HepG2 (cell line): Measurements from ENCODE around the gene PGP. TPM values are rescaled to one million over a fixed set of nuclear protein-coding genes. Genes with fewer than 3 reads are reported as not detected.

Experiments
- ARNTL ChIP-seq: sonication (generic); formaldehyde crosslinking; IDR thresholded peaks from 2 replicates; pipeline ENCODE4 v1.4.0; 2020; ENCODE audit warnings: mild to moderate bottlenecking, missing genetic modification reagents
- IRF2 ChIP-seq: IDR thresholded peaks from 2 replicates; pipeline ENCODE4 v1.6.1; 2018; ENCODE audit warnings: missing genetic modification reagents, missing compliant biosample characterization
- RBM22 ChIP-seq: fragments of 200-400 bp; formaldehyde crosslinking; optimal IDR thresholded peaks from 2 replicates; pipeline ENCODE3; 2017; ENCODE audit warnings: mild to moderate bottlenecking, low read length, moderate library complexity
- RFXAP ChIP-seq: sonication (generic); formaldehyde crosslinking; IDR thresholded peaks from 2 replicates; pipeline ENCODE4 v1.4.0; 2020; ENCODE audit warnings: missing genetic modification reagents, borderline replicate concordance
- TBL1XR1 ChIP-seq: fragments of 150-350 bp; IDR thresholded peaks from 2 replicates; pipeline ENCODE4 v1.6.1; 2014; ENCODE audit warnings: borderline replicate concordance, low read length; ENCODE audit not compliant: partially characterized antibody
- YY1 ChIP-seq: IDR thresholded peaks from 2 replicates; pipeline ENCODE4 v1.6.1; 2011; ENCODE audit warnings: low read length, low read depth, moderate library complexity, mild to moderate bottlenecking; ENCODE audit not compliant: insufficient read depth, insufficient replicate concordance
- ZFP36 ChIP-seq: fragments of 150-350 bp; IDR thresholded peaks from 2 replicates; pipeline ENCODE4 v1.6.1; 2018; ENCODE audit warnings: borderline replicate concordance, low read length, low read depth; ENCODE audit not compliant: partially characterized antibody
- ZIK1 ChIP-seq: sonication (generic); formaldehyde crosslinking; IDR thresholded peaks from 2 replicates; pipeline ENCODE4 v1.5.0; 2020; ENCODE audit warnings: mild to moderate bottlenecking, low read depth, missing genetic modification reagents, borderline replicate concordance
- ZNF24 ChIP-seq: fragments of 450-650 bp; IDR thresholded peaks from 2 replicates; pipeline ENCODE4 v1.6.1; 2017; ENCODE audit warnings: antibody characterized with exemption, mild to moderate bottlenecking
- ZNF263 ChIP-seq: sonication (generic); formaldehyde crosslinking; IDR thresholded peaks from 2 replicates; pipeline ENCODE4 v1.4.0; 2020; ENCODE audit warnings: missing genetic modification reagents
- ZNF33A ChIP-seq: sonication (generic); formaldehyde crosslinking; IDR thresholded peaks from 2 replicates; pipeline ENCODE4 v1.5.1; 2020; ENCODE audit warnings: missing genetic modification reagents, mild to moderate bottlenecking, moderate library complexity, borderline replicate concordance
- ZNF546 ChIP-seq: sonication (generic); formaldehyde crosslinking; conservative IDR thresholded peaks from 2 replicates; pipeline ENCODE4 v1.8.1; 2023; ENCODE audit warnings: mild to moderate bottlenecking, missing genetic modification reagents
- ZNF547 ChIP-seq: sonication (generic); formaldehyde crosslinking; IDR thresholded peaks from 2 replicates; pipeline ENCODE4 v1.5.1; 2020; ENCODE audit warnings: mild to moderate bottlenecking, missing genetic modification reagents
- ZNF589 ChIP-seq: sonication (generic); formaldehyde crosslinking; conservative IDR thresholded peaks from 2 replicates; pipeline ENCODE4 v1.8.0; 2022; ENCODE audit warnings: mild to moderate bottlenecking, moderate library complexity, missing genetic modification reagents
- ZNF724P ChIP-seq: sonication (generic); formaldehyde crosslinking; IDR thresholded peaks from 2 replicates; pipeline ENCODE4 v1.8.0; 2022; ENCODE audit warnings: missing genetic modification reagents, borderline replicate concordance
- ZNF792 ChIP-seq: IDR thresholded peaks from 2 replicates; pipeline ENCODE4 v1.6.1; 2016
- polyA plus RNA-seq, 8 experiments: library from polyadenylated mRNA; depleted of rRNA in 3 of 8; stranded (reverse) in 7 of 8; unstranded in 1 of 8; fragments of >200 nt; fragmentation: Illumina TruSeq in 4 of 8; extraction: Trizol in 4 of 8; gene quantifications; 2 replicates each; pipeline versions ENCODE4 v1.2.1 to v1.2.3, GENCODE V29; 2011 to 2016; ENCODE audit warnings: low read depth in 4 of 8, missing spikeins in 1 of 8, mixed read lengths in 1 of 8; ENCODE audit not compliant: insufficient read depth in 1 of 8
- total RNA-seq, 5 experiments: library from RNA; depleted of rRNA; stranded (reverse); fragments of >200 nt; fragmentation: Illumina TruSeq; extraction: Trizol; gene quantifications; 2 replicates each; pipeline ENCODE4 v1.2.3, GENCODE V29; 2016; ENCODE audit warnings: low read depth in 1 of 5
- TF ChIP-seq, protein P1 (sequence below): sonication (generic); formaldehyde crosslinking; IDR thresholded peaks from 2 replicates; pipeline ENCODE4 v1.4.0; 2020; ENCODE audit warnings: missing genetic modification reagents
- TF ChIP-seq, protein P2 (sequence below): sonication (generic); formaldehyde crosslinking; IDR thresholded peaks from 2 replicates; pipeline ENCODE4 v1.4.0; 2020; ENCODE audit warnings: low read depth, missing genetic modification reagents

The PGP gene
- total and polyA plus RNA-seq, 2 of the 13 experiments (the other 11 are each of a cell fraction or from before 2014, with no cell fraction given): 7.3 to 18.3 TPM

DNA sequence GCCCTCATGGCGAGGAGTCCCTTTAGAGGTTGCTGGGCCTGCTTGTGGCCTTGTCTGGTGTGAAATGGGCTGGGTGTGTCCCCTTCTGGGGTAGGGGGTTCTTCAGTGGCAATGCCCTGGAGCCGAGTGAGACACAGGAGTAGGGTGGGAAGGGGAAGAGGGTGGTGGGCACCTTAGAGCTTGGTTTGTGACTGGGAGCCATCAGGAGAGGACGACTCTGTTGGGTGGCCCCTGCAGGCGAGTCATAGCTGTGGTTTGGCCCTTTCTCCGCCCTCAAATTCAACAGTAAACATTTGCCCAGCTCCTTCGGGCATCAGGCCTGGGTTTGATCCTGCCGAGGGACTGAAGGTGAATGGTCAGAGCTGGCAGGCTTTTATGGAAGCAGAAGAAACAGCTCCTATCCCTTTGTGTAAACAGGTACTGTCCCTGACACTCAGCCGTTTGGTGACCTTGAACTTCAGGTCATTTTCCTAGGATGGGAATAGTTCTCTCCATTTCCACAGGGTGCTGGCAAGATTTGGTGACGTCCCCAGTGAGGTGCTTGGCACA, 11.7 kb upstream of the PGP start (continued):
- TF ChIP-seq, protein P1, sequence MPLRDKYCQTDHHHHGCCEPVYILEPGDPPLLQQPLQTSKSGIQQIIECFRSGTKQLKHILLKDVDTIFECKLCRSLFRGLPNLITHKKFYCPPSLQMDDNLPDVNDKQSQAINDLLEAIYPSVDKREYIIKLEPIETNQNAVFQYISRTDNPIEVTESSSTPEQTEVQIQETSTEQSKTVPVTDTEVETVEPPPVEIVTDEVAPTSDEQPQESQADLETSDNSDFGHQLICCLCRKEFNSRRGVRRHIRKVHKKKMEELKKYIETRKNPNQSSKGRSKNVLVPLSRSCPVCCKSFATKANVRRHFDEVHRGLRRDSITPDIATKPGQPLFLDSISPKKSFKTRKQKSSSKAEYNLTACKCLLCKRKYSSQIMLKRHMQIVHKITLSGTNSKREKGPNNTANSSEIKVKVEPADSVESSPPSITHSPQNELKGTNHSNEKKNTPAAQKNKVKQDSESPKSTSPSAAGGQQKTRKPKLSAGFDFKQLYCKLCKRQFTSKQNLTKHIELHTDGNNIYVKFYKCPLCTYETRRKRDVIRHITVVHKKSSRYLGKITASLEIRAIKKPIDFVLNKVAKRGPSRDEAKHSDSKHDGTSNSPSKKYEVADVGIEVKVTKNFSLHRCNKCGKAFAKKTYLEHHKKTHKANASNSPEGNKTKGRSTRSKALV (CRISPR knock-in tag): no peak
- TF ChIP-seq ZFP36 (peak; percentile 33), ZNF546 (CRISPR knock-in tag) (no peak), IRF2 (CRISPR knock-in tag) (peak; percentile 20; the same call in 1 of the 2 replicates), ZNF589 (no peak), ZNF263 (no peak), RFXAP (CRISPR knock-in tag) (no peak), ZNF724P (0 out of 2 replicates have a peak, but pooled peaks have one; percentile 8), RBM22 (peak; percentile 90), ZIK1 (CRISPR knock-in tag) (no peak), YY1 (peak; percentile 37), ZNF33A (CRISPR knock-in tag) (no peak), TBL1XR1 (peak; percentile 50), ZNF792 (CRISPR knock-in tag) (peak; percentile 92), ARNTL (CRISPR knock-in tag) (no peak), ZNF24 (no peak), ZNF547 (CRISPR knock-in tag) (0 out of 2 replicates have a peak, but pooled peaks have one; percentile 48)
- TF ChIP-seq, protein P2, sequence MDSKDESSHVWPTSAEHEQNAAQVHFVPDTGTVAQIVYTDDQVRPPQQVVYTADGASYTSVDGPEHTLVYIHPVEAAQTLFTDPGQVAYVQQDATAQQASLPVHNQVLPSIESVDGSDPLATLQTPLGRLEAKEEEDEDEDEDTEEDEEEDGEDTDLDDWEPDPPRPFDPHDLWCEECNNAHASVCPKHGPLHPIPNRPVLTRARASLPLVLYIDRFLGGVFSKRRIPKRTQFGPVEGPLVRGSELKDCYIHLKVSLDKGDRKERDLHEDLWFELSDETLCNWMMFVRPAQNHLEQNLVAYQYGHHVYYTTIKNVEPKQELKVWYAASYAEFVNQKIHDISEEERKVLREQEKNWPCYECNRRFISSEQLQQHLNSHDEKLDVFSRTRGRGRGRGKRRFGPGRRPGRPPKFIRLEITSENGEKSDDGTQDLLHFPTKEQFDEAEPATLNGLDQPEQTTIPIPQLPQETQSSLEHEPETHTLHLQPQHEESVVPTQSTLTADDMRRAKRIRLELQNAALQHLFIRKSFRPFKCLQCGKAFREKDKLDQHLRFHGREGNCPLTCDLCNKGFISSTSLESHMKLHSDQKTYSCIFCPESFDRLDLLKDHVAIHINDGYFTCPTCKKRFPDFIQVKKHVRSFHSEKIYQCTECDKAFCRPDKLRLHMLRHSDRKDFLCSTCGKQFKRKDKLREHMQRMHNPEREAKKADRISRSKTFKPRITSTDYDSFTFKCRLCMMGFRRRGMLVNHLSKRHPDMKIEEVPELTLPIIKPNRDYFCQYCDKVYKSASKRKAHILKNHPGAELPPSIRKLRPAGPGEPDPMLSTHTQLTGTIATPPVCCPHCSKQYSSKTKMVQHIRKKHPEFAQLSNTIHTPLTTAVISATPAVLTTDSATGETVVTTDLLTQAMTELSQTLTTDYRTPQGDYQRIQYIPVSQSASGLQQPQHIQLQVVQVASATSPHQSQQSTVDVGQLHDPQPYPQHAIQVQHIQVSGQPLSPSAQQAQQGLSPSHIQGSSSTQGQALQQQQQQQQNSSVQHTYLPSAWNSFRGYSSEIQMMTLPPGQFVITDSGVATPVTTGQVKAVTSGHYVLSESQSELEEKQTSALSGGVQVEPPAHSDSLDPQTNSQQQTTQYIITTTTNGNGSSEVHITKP: peak; percentile 76; the same call in 1 of the 2 replicates
